Neural progenitor cell (in vitro differentiated cells): ENCODE data around the gene ZYG11A.
A peak's percentile ranks its signal among the peaks of the same experiment; 100 is the strongest.

Experiments
- CTCF ChIP-seq: fragments of 200-600 bp; sonication (generic); IDR thresholded peaks from 2 replicates; pipeline ENCODE4 v1.5.1; 2017; ENCODE audit warnings: antibody characterized with exemption, mild to moderate bottlenecking
- EZH2 ChIP-seq: fragments of 200-600 bp; sonication (generic); IDR thresholded peaks from 2 replicates; pipeline ENCODE4 v1.6.1; 2017; ENCODE audit warnings: antibody characterized with exemption, mild to moderate bottlenecking, moderate library complexity

GRCh38 chr1:52928015-52928404, 85.5 kb downstream of the ZYG11A start:
- TF ChIP-seq CTCF = no peak
- TF ChIP-seq EZH2 = peak; percentile 11
